ENCODE results near the gene DRC1. TPM values are rescaled to one million over a fixed set of nuclear protein-coding genes. Genes with fewer than 3 reads are reported as not detected.

DRC1 gene
- polyA plus RNA-seq, 2 of the 4 experiments (the other 2 are of a cell fraction) = 0.21 to 0.39 TPM

GRCh38 chr2:26492749-26493515 is 91.2 kb downstream of the DRC1 start:
- POLR2A ChIA-PET = no interaction called here
- no peaks in the 10 kb centered on the region for H3K9me3 ChIP-seq
- ATAC-seq (no peak), FAIRE-seq (no peak), DNase-seq (ENCODE audit: low read depth in 1 of 2, low spot score in 1 of 2) (no peak)
- no peak overlapping the region for H3K4me2 ChIP-seq
- no peak overlapping the region for H3K4me3 ChIP-seq
- no peak for TF ChIP-seq ZC3H11A (IDR thresholded peaks at IDR 0.05)
- no peaks in the 10 kb centered on the region for H3K4me1 ChIP-seq
- CTCF ChIA-PET = interaction anchor here (0.6 to 4.0 kb wide), 4 partner anchors 8 to 253 kb away, joined by 3 to 31 read pairs (median 9); no protein-coding TSS in a partner anchor
- WGBS (ENCODE audit: missing lambda C conversion rate) = 71% methylated on average over 7 of the region's 7 CpGs
- no peak overlapping the region for H3K27ac ChIP-seq

GRCh38 chr2:26493566-26493965 is 91.8 kb downstream of the DRC1 start:
- ATAC-seq (no peak), DNase-seq (ENCODE audit: low read depth in 1 of 2, low spot score in 1 of 2) (no peak), FAIRE-seq (no peak)
- ChIA-PET POLR2A (no interaction called here), CTCF (interaction anchor here (0.6 to 3.0 kb wide), 2 partner anchors 8 to 10 kb away, joined by 3 to 31 read pairs; no protein-coding TSS in a partner anchor)
- Histone ChIP-seq H3K9me3 (no peaks in the 10 kb centered on the region), H3K4me1 (no peaks in the 10 kb centered on the region), H3K27ac (no peak overlapping the region), H3K4me2 (no peak overlapping the region), H3K4me3 (no peak overlapping the region)
- no peak for TF ChIP-seq FOSB (CRISPR knock-in tag; IDR thresholded peaks at IDR 0.05)
- TF ChIP-seq ZNF302 (CRISPR knock-in tag; IDR thresholded peaks at IDR 0.05) = no peak
- no peak for TF ChIP-seq HES2 (IDR thresholded peaks at IDR 0.05)
- TF ChIP-seq JUN (IDR thresholded peaks at IDR 0.05) = no peak
- no peak for TF ChIP-seq POLR2AphosphoS2 (conservative IDR thresholded peaks at IDR 0.05; ENCODE audit: low read length)
- no peak for TF ChIP-seq BHLHE40 (IDR thresholded peaks at IDR 0.05; ENCODE audit: low read depth, low read length)
- WGBS (ENCODE audit: missing lambda C conversion rate) = 70% methylated on average over 10 of the region's 10 CpGs

DNA sequence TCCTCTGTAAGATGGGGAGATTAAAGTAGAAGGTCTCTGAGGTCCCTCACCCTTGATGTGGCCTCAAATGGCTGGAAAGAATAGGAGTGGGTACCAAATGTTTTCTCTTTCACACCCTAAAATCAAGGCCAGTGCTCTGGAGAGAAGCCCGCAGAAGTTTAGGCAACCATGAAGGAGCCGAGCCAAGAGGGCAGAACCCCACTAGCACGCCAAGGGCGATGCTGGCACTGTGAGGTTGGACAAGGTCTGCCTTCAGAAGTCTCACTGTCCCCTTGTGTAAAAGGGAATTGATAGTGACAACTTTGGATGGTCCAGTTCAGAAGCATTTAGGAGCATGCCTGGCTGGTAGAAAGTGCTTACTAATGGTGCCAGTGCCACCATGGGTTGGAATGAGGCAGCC is 92.5 kb downstream of the DRC1 start:
- H3K4me1 ChIP-seq = no peaks in the 10 kb centered on the region
- H3K9me3 ChIP-seq = no peaks in the 10 kb centered on the region
- H3K4me2 ChIP-seq = no peak overlapping the region
- no peak overlapping the region for H3K4me3 ChIP-seq
- H3K27ac ChIP-seq = no peak overlapping the region
- POLR2A ChIA-PET = no interaction called here
- TF ChIP-seq, protein P1, sequence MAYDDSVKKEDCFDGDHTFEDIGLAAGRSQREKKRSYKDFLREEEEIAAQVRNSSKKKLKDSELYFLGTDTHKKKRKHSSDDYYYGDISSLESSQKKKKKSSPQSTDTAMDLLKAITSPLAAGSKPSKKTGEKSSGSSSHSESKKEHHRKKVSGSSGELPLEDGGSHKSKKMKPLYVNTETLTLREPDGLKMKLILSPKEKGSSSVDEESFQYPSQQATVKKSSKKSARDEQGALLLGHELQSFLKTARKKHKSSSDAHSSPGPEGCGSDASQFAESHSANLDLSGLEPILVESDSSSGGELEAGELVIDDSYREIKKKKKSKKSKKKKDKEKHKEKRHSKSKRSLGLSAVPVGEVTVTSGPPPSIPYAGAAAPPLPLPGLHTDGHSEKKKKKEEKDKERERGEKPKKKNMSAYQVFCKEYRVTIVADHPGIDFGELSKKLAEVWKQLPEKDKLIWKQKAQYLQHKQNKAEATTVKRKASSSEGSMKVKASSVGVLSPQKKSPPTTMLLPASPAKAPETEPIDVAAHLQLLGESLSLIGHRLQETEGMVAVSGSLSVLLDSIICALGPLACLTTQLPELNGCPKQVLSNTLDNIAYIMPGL (CRISPR knock-in tag; IDR thresholded peaks at IDR 0.05; ENCODE audit: borderline replicate concordance) = no peak
- TF ChIP-seq BCL3 (IDR thresholded peaks at IDR 0.05) = no peak
- TF ChIP-seq SMC3 (IDR thresholded peaks at IDR 0.05) = no peak
- no peak for TF ChIP-seq USF2 (IDR thresholded peaks at IDR 0.05)
- no peak for TF ChIP-seq NFE2L2 (conservative IDR thresholded peaks at IDR 0.05; ENCODE audit: low read length)
- no peak for TF ChIP-seq POLR2A (IDR thresholded peaks at IDR 0.05; ENCODE audit: low read length)
- TF ChIP-seq, protein P2, sequence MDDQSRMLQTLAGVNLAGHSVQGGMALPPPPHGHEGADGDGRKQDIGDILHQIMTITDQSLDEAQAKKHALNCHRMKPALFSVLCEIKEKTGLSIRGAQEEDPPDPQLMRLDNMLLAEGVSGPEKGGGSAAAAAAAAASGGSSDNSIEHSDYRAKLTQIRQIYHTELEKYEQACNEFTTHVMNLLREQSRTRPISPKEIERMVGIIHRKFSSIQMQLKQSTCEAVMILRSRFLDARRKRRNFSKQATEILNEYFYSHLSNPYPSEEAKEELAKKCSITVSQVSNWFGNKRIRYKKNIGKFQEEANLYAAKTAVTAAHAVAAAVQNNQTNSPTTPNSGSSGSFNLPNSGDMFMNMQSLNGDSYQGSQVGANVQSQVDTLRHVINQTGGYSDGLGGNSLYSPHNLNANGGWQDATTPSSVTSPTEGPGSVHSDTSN (IDR thresholded peaks at IDR 0.05) = no peak
- FAIRE-seq = no peak
- WGBS (ENCODE audit: missing lambda C conversion rate) = 97% methylated on average over 4 of the region's 4 CpGs
- CTCF ChIA-PET = interaction anchor here (1.4 kb wide), 1 partner anchor 9 kb away, joined by 4 read pairs; no protein-coding TSS in a partner anchor
- DNase-seq (ENCODE audit: low read depth in 1 of 2, low spot score in 1 of 2) = no peak
- no peak for ATAC-seq
